ENCODE data around the gene CCDC158. TPM values are rescaled to one million over a fixed set of nuclear protein-coding genes. Genes with fewer than 3 reads are reported as not detected.

The CCDC158 gene
- total and polyA plus RNA-seq, 10 donors = 0.02 to 0.24 (median 0.18) TPM; not detected in 4

- Histone ChIP-seq H3K27me3 (replicated peaks in 1 of 7) (no peaks in the 10 kb centered on the region), H3K4me1 (no peaks in the 10 kb centered on the region), H3K9me3 (no peaks in the 10 kb centered on the region), H3K27ac (no peak overlapping the region), H3K4me3 (no peak overlapping the region), H3K36me3 (no peaks in the 10 kb centered on the region)
- no peak for TF ChIP-seq POLR2AphosphoS5 (IDR thresholded peaks at IDR 0.05)
- TF ChIP-seq POLR2A (IDR thresholded peaks at IDR 0.05) = no peak
- TF ChIP-seq CTCF (IDR thresholded peaks at IDR 0.05 in 8 of 11, conservative IDR thresholded peaks at IDR 0.05 in 3 of 11) = no peak
- intact Hi-C loops (cut with DNase I; ENCODE audit: low total_unique reads) = no loop called here
- WGBS, 5 donors = 49 to 95% (median 69%) methylated on average over 4 of the region's 4 CpGs
- no peak for DNase-seq
Observed at GRCh38 chr4:76279462-76279861, 141.5 kb downstream of the CCDC158 start.

GRCh38 chr4:76278583-76278982 is 142.4 kb downstream of the CCDC158 start:
- no peaks in the 10 kb centered on the region for H3K9me3 ChIP-seq
- intact Hi-C loops (cut with DNase I; ENCODE audit: low total_unique reads) = no loop called here
- H3K27ac ChIP-seq = no peak overlapping the region
- TF ChIP-seq POLR2A (IDR thresholded peaks at IDR 0.05) = no peak
- no peak for TF ChIP-seq CTCF (IDR thresholded peaks at IDR 0.05 in 8 of 11, conservative IDR thresholded peaks at IDR 0.05 in 3 of 11)
- no peak for TF ChIP-seq POLR2AphosphoS5 (IDR thresholded peaks at IDR 0.05)
- 41 to 84% (median 64%) methylated on average over 1 of the region's 1 CpG for WGBS, 5 donors
- H3K4me3 ChIP-seq = no peak overlapping the region
- H3K36me3 ChIP-seq = no peaks in the 10 kb centered on the region
- no peak for DNase-seq
- no peaks in the 10 kb centered on the region for H3K27me3 ChIP-seq (replicated peaks in 1 of 7)
- no peaks in the 10 kb centered on the region for H3K4me1 ChIP-seq

GRCh38 chr4:76277667-76278066 is 143.3 kb downstream of the CCDC158 start:
- no peak overlapping the region for H3K4me3 ChIP-seq
- no peak overlapping the region for H3K27ac ChIP-seq
- no peaks in the 10 kb centered on the region for H3K9me3 ChIP-seq
- WGBS, 5 donors = 57 to 89% (median 75%) methylated on average over 1 of the region's 1 CpG
- TF ChIP-seq CTCF (IDR thresholded peaks at IDR 0.05 in 8 of 11, conservative IDR thresholded peaks at IDR 0.05 in 3 of 11) (no peak), POLR2A (IDR thresholded peaks at IDR 0.05) (no peak), POLR2AphosphoS5 (IDR thresholded peaks at IDR 0.05) (no peak)
- H3K27me3 ChIP-seq (replicated peaks in 1 of 7) = no peaks in the 10 kb centered on the region
- DNase-seq = no peak
- H3K4me1 ChIP-seq = no peaks in the 10 kb centered on the region
- intact Hi-C loops (cut with DNase I; ENCODE audit: low total_unique reads) = no loop called here
- no peaks in the 10 kb centered on the region for H3K36me3 ChIP-seq

- no peak for TF ChIP-seq CTCF (IDR thresholded peaks at IDR 0.05 in 8 of 11, conservative IDR thresholded peaks at IDR 0.05 in 3 of 11)
- H3K9me3 ChIP-seq = no peaks in the 10 kb centered on the region
- no peak overlapping the region for H3K4me3 ChIP-seq
- DNase-seq = no peak
- no peaks in the 10 kb centered on the region for H3K4me1 ChIP-seq
- H3K27ac ChIP-seq = no peak overlapping the region
- no peaks in the 10 kb centered on the region for H3K27me3 ChIP-seq (replicated peaks in 1 of 7)
- 73 to 85% (median 79%) methylated on average over 9 of the region's 9 CpGs for whole genome bisulfite sequencing, 5 donors
- no peaks in the 10 kb centered on the region for H3K36me3 ChIP-seq
- intact Hi-C loops (cut with DNase I; ENCODE audit: low total_unique reads) = no loop called here
Observed at GRCh38 chr4:76276813-76277212, 144.1 kb downstream of the CCDC158 start.
